GM21576 (cell line): Measurements from ENCODE around the gene CLBA1.

Experiments
- ATAC-seq: cut with Tn5 transposase; IDR thresholded peaks from one replicate; pipeline ENCODE4 v1.9.1; 2021; ENCODE audit warnings: mild to moderate bottlenecking, moderate library complexity; ENCODE audit not compliant: unreplicated experiment

Gene CLBA1

GRCh38 chr14:104968541-104969401, 16.8 kb upstream of the CLBA1 start:
- ATAC-seq = no peak

GRCh38 chr14:104969741-104970230, 15.8 kb upstream of the CLBA1 start:
- no peak for ATAC-seq

- ATAC-seq = no peak
Measured at GRCh38 chr14:104970231-104971068, 15.1 kb upstream of the CLBA1 start.

GRCh38 chr14:104971447-104972240, 13.9 kb upstream of the CLBA1 start:
- no peak for ATAC-seq

GRCh38 chr14:104972301-104973134, 13.1 kb upstream of the CLBA1 start:
- ATAC-seq = no peak

GRCh38 chr14:104973135-104973384, 12.5 kb upstream of the CLBA1 start:
- ATAC-seq = no peak

- no peak for ATAC-seq
Measured at GRCh38 chr14:104973385-104974145, 12.0 kb upstream of the CLBA1 start.

- ATAC-seq = no peak
Measured at GRCh38 chr14:104974146-104974541, 11.4 kb upstream of the CLBA1 start.

GRCh38 chr14:104974665-104975390, 10.8 kb upstream of the CLBA1 start:
- no peak for ATAC-seq

GRCh38 chr14:104975481-104976197, 9.9 kb upstream of the CLBA1 start:
- no peak for ATAC-seq

- ATAC-seq = no peak
Measured at GRCh38 chr14:104976198-104977007, 9.2 kb upstream of the CLBA1 start.

- no peak for ATAC-seq
Measured at GRCh38 chr14:104977008-104977680, 8.4 kb upstream of the CLBA1 start.

GRCh38 chr14:104977681-104978653, 7.6 kb upstream of the CLBA1 start, which contains the start of gene AHNAK2:
Gene AHNAK2 (minus strand): TSS chr14:104978374. CDS start chr14:104978237, 137 bp downstream.
- ATAC-seq = no peak

- no peak for ATAC-seq
Measured at GRCh38 chr14:104978746-104979691, 6.6 kb upstream of the CLBA1 start.
